Lower leg skin (tissue), 3 donors: Measurements from ENCODE around the gene UBE3D.

ENCODE experiments used
- POLR2A ChIP-seq, 2 donors: fragments of 450-650 bp; IDR thresholded peaks; one replicate each; pipeline ENCODE4 v1.6.1; 2016 to 2017; ENCODE audit warnings: antibody characterized with exemption in 2 of 2, mild to moderate bottlenecking in 1 of 2, moderate library complexity in 1 of 2
- TF ChIP-seq, protein P1 (sequence below), 3 donors: fragments of 450-650 bp; IDR thresholded peaks; one replicate each; pipeline ENCODE4 v1.5.1; 2016; ENCODE audit warnings: antibody characterized with exemption in 3 of 3, mild to moderate bottlenecking in 3 of 3, moderate library complexity in 2 of 3

DNA sequence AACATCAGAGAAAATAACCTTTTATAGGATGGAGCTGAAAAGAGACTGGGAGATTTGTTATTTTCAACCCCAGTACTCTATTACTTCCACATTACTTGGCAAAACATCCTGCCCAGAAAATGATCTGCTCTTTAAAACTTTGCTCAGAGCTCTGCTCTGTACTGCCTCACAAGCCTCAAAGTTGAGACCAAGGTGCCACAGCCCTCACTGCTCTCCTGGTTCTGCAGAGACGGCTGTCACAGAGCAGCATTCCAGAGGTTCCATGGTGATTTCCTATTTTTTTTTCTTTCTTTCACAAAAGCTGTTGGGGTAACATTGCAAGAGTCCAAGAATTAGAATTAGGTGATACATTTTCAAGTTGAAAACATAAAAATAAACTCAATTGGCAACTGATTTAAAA lies 155.2 kb downstream of the UBE3D start:
- TF ChIP-seq, protein P1, sequence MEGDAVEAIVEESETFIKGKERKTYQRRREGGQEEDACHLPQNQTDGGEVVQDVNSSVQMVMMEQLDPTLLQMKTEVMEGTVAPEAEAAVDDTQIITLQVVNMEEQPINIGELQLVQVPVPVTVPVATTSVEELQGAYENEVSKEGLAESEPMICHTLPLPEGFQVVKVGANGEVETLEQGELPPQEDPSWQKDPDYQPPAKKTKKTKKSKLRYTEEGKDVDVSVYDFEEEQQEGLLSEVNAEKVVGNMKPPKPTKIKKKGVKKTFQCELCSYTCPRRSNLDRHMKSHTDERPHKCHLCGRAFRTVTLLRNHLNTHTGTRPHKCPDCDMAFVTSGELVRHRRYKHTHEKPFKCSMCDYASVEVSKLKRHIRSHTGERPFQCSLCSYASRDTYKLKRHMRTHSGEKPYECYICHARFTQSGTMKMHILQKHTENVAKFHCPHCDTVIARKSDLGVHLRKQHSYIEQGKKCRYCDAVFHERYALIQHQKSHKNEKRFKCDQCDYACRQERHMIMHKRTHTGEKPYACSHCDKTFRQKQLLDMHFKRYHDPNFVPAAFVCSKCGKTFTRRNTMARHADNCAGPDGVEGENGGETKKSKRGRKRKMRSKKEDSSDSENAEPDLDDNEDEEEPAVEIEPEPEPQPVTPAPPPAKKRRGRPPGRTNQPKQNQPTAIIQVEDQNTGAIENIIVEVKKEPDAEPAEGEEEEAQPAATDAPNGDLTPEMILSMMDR (IDR thresholded peaks at IDR 0.05), result no peak
- TF ChIP-seq POLR2A (IDR thresholded peaks at IDR 0.05), result no peak
